ENCODE data around the gene MTFR2. TPM values are rescaled to one million over a fixed set of nuclear protein-coding genes. Genes with fewer than 3 reads are reported as not detected.
"Not testable (repeated sequence)": the region's sequence is repeated elsewhere in the genome, so short reads cannot be mapped to it uniquely, and the experiment has no call there.

Gene MTFR2
- total RNA-seq, 2 experiments from 2014 or later: 28.4 to 30.0 TPM

- H3K4me1 Mint-ChIP-seq: peaks cover 35% of the 10 kb centered on the region
- no peak overlapping the region for H3K27ac Mint-ChIP-seq
- H3K4me3 Mint-ChIP-seq: no peak overlapping the region
- DNase-seq: no peak
- H3K36me3 Mint-ChIP-seq: peaks cover 32% of the 10 kb centered on the region
- no peaks in the 10 kb centered on the region for H3K27me3 Mint-ChIP-seq
- no peaks in the 10 kb centered on the region for H3K9me3 Mint-ChIP-seq
Measured at GRCh38 chr6:136252441-136252840, 2.3 kb upstream of the MTFR2 start.

- Mint-ChIP-seq H3K27ac (no peak overlapping the region), H3K36me3 (peaks cover 39% of the 10 kb centered on the region), H3K4me1 (peaks cover 33% of the 10 kb centered on the region), H3K4me3 (peak overlapping the region; percentile 91), H3K27me3 (no peaks in the 10 kb centered on the region), H3K9me3 (no peaks in the 10 kb centered on the region)
- DNase-seq: no peak
Measured at GRCh38 chr6:136251394-136251793, 1.3 kb upstream of the MTFR2 start.

GRCh38 chr6:136250686-136251008, 536 bp upstream of the MTFR2 start:
- Mint-ChIP-seq H3K4me1 (peaks cover 32% of the 10 kb centered on the region), H3K4me3 (peak overlapping the region; percentile 91), H3K27me3 (no peaks in the 10 kb centered on the region), H3K9me3 (no peaks in the 10 kb centered on the region), H3K36me3 (peaks cover 41% of the 10 kb centered on the region), H3K27ac (peak overlapping the region; percentile 88)
- DNase-seq: no peak

- Mint-ChIP-seq H3K4me1 (peaks cover 22% of the 10 kb centered on the region), H3K4me3 (peak overlapping the region; percentile 91), H3K9me3 (no peaks in the 10 kb centered on the region), H3K27ac (peak overlapping the region; percentile 88), H3K36me3 (peaks cover 44% of the 10 kb centered on the region), H3K27me3 (no peaks in the 10 kb centered on the region)
- DNase-seq: peak; percentile 6
Measured at GRCh38 chr6:136249336-136249735, 775 bp downstream of the MTFR2 start.

GRCh38 chr6:136244061-136244616, 6.0 kb downstream of the MTFR2 start:
- peaks cover 54% of the 10 kb centered on the region for H3K36me3 Mint-ChIP-seq
- no peaks in the 10 kb centered on the region for H3K27me3 Mint-ChIP-seq
- H3K27ac Mint-ChIP-seq: no peak overlapping the region
- DNase-seq: no peak
- H3K9me3 Mint-ChIP-seq: no peaks in the 10 kb centered on the region
- no peak overlapping the region for H3K4me3 Mint-ChIP-seq
- H3K4me1 Mint-ChIP-seq: peaks cover 7% of the 10 kb centered on the region

- no peak for DNase-seq
- no peaks in the 10 kb centered on the region for H3K9me3 Mint-ChIP-seq
- H3K4me1 Mint-ChIP-seq: peaks cover 3% of the 10 kb centered on the region
- no peak overlapping the region for H3K4me3 Mint-ChIP-seq
- peaks cover 44% of the 10 kb centered on the region for H3K36me3 Mint-ChIP-seq
- no peak overlapping the region for H3K27ac Mint-ChIP-seq
- H3K27me3 Mint-ChIP-seq: no peaks in the 10 kb centered on the region
Measured at GRCh38 chr6:136236466-136237293, 13.4 kb downstream of the MTFR2 start.

- H3K36me3 Mint-ChIP-seq: peaks cover 45% of the 10 kb centered on the region
- DNase-seq: no peak
Measured at GRCh38 chr6:136235233-136235564, 14.9 kb downstream of the MTFR2 start.

GRCh38 chr6:136232701-136233100, 17.4 kb downstream of the MTFR2 start:
- Mint-ChIP-seq H3K27ac (no peak overlapping the region), H3K36me3 (peaks cover 46% of the 10 kb centered on the region), H3K9me3 (no peaks in the 10 kb centered on the region), H3K4me1 (peaks cover 3% of the 10 kb centered on the region), H3K4me3 (no peak overlapping the region), H3K27me3 (no peaks in the 10 kb centered on the region)
- DNase-seq: no peak

More at GRCh38 chr6:136235233-136235564, 14.9 kb downstream of the MTFR2 start:
- no peak overlapping the region for H3K4me3 Mint-ChIP-seq
- H3K27me3 Mint-ChIP-seq: no peaks in the 10 kb centered on the region
- H3K4me1 Mint-ChIP-seq: peaks cover 3% of the 10 kb centered on the region
- no peak overlapping the region for H3K27ac Mint-ChIP-seq
- H3K9me3 Mint-ChIP-seq: no peaks in the 10 kb centered on the region

- H3K4me3 Mint-ChIP-seq: no peak overlapping the region
- H3K36me3 Mint-ChIP-seq: peaks cover 32% of the 10 kb centered on the region
- no peaks in the 10 kb centered on the region for H3K9me3 Mint-ChIP-seq
- no peak overlapping the region for H3K27ac Mint-ChIP-seq
- peaks cover 9% of the 10 kb centered on the region for H3K4me1 Mint-ChIP-seq
- no peaks in the 10 kb centered on the region for H3K27me3 Mint-ChIP-seq
- no peak for DNase-seq
Measured at GRCh38 chr6:136230219-136230853, 19.8 kb downstream of the MTFR2 start.

GRCh38 chr6:136228814-136229213, 21.3 kb downstream of the MTFR2 start:
- H3K27me3 Mint-ChIP-seq: no peaks in the 10 kb centered on the region

GRCh38 chr6:136226674-136227377, 23.3 kb downstream of the MTFR2 start:
- H3K9me3 Mint-ChIP-seq: peaks cover 4% of the 10 kb centered on the region
- no peak overlapping the region for H3K27ac Mint-ChIP-seq
- no peaks in the 10 kb centered on the region for H3K27me3 Mint-ChIP-seq
- H3K36me3 Mint-ChIP-seq: peaks cover 18% of the 10 kb centered on the region
- H3K4me1 Mint-ChIP-seq: peaks cover 9% of the 10 kb centered on the region
- H3K4me3 Mint-ChIP-seq: no peak overlapping the region
- DNase-seq: no peak

More at GRCh38 chr6:136228814-136229213, 21.3 kb downstream of the MTFR2 start:
- Mint-ChIP-seq H3K36me3 (peaks cover 25% of the 10 kb centered on the region), H3K27ac (no peak overlapping the region), H3K4me1 (peaks cover 9% of the 10 kb centered on the region), H3K9me3 (peaks cover 4% of the 10 kb centered on the region), H3K4me3 (no peak overlapping the region)
- no peak for DNase-seq

GRCh38 chr6:136226027-136226673, 24.0 kb downstream of the MTFR2 start:
- peaks cover 4% of the 10 kb centered on the region for H3K9me3 Mint-ChIP-seq
- peak; percentile 36 for DNase-seq
- no peak overlapping the region for H3K4me3 Mint-ChIP-seq
- no peaks in the 10 kb centered on the region for H3K27me3 Mint-ChIP-seq
- peaks cover 18% of the 10 kb centered on the region for H3K36me3 Mint-ChIP-seq
- no peak overlapping the region for H3K27ac Mint-ChIP-seq
- peaks cover 9% of the 10 kb centered on the region for H3K4me1 Mint-ChIP-seq

GRCh38 chr6:136225496-136225895, 24.6 kb downstream of the MTFR2 start:
- DNase-seq: peak; percentile 12
- H3K4me3 Mint-ChIP-seq: no peak overlapping the region
- peaks cover 9% of the 10 kb centered on the region for H3K4me1 Mint-ChIP-seq
- peaks cover 4% of the 10 kb centered on the region for H3K9me3 Mint-ChIP-seq
- no peaks in the 10 kb centered on the region for H3K27me3 Mint-ChIP-seq
- H3K27ac Mint-ChIP-seq: no peak overlapping the region
- H3K36me3 Mint-ChIP-seq: peaks cover 14% of the 10 kb centered on the region

- not testable (repeated sequence) for H3K36me3 Mint-ChIP-seq, H3K4me1 Mint-ChIP-seq, H3K27ac Mint-ChIP-seq, H3K4me3 Mint-ChIP-seq, DNase-seq, H3K27me3 Mint-ChIP-seq, H3K9me3 Mint-ChIP-seq
Measured at GRCh38 chr6:136224974-136225373, 25.1 kb downstream of the MTFR2 start.

Measured in activated naive CD8-positive, alpha-beta T cell treated with anti-CD3 and anti-CD28 coated beads for 36 hours (primary cell).